Sigmoid colon (tissue), 7 donors: Measurements from ENCODE around the gene RILP. TPM values are rescaled to one million over a fixed set of nuclear protein-coding genes. Genes with fewer than 3 reads are reported as not detected.

ENCODE experiments used
- DNase-seq: peaks from one replicate; pipeline ENCODE4 v3.0.0-alpha.2; 2019
- H3K27ac ChIP-seq, 4 donors: fragments of 200-600 bp; sonication (generic); one replicate each; pipeline ENCODE4 v1.5.1; 2016 to 2019; ENCODE audit warnings: mild to moderate bottlenecking in 1 of 4
- H3K27me3 ChIP-seq, 3 donors: fragments of 200-600 bp; sonication (generic); one replicate each; pipeline ENCODE4 v1.5.1; 2019; ENCODE audit warnings: mild to moderate bottlenecking in 1 of 3
- H3K36me3 ChIP-seq, 4 donors: fragments of 200-600 bp; sonication (generic); one replicate each; pipeline ENCODE4 v1.5.1; 2016 to 2019
- H3K4me1 ChIP-seq, 4 donors: fragments of 200-600 bp; sonication (generic); one replicate each; pipeline ENCODE4 v1.5.1; 2017 to 2019
- H3K4me3 ChIP-seq, 4 donors: fragments of 200-600 bp; sonication (generic); one replicate each; pipeline ENCODE4 v1.5.1; 2017 to 2019; ENCODE audit warnings: mild to moderate bottlenecking in 2 of 4, moderate library complexity in 1 of 4
- H3K9me3 ChIP-seq, 4 donors: fragments of 200-600 bp in 3 of 4; sonication (generic) in 3 of 4; one replicate each; pipeline versions ENCODE4 v1.5.1 to v1.6.1; 2013 to 2019
- CTCF ChIP-seq, 4 experiments: fragments of 450-650 bp in 3 of 4; fragments of 200-600 bp in 1 of 4; IDR thresholded peaks; one replicate each; pipeline ENCODE4 v1.5.1; 2016 to 2019; ENCODE audit warnings: antibody characterized with exemption in 4 of 4, mild to moderate bottlenecking in 3 of 4, moderate library complexity in 2 of 4
- EP300 ChIP-seq, 4 donors: sonication (generic); formaldehyde crosslinking; IDR thresholded peaks; one replicate each; pipeline ENCODE4 v1.6.1; 2017; ENCODE audit warnings: antibody characterized with exemption in 4 of 4
- POLR2A ChIP-seq, 2 donors: fragments of 450-650 bp; IDR thresholded peaks; one replicate each; pipeline ENCODE4 v1.6.1; 2016; ENCODE audit warnings: antibody characterized with exemption in 2 of 2, mild to moderate bottlenecking in 2 of 2, moderate library complexity in 2 of 2
- POLR2AphosphoS5 ChIP-seq, 4 donors: sonication (generic); formaldehyde crosslinking; IDR thresholded peaks; one replicate each; pipeline ENCODE4 v1.6.1; 2017; ENCODE audit warnings: antibody characterized with exemption in 4 of 4
- WGBS, 2 donors: extraction: QIAGEN DNeasy Blood & Tissue Kit; methylation state at CpG; one replicate each; pipeline ENCODE4 v1.1.7; 2013; 5-methylcytosine and 5-hydroxymethylcytosine counted together
- intact Hi-C: fragments of 100-400 bp; cut with DNase I; formaldehyde crosslinking; loops from one replicate; pipeline ENCODE4 v1.15.1; 2023
- polyA plus RNA-seq, 3 donors: library from polyadenylated mRNA; stranded (reverse); fragments of 200-250 nt; gene quantifications; one replicate each; pipeline ENCODE4 v1.2.3, GENCODE V29; 2013
- total RNA-seq, 4 donors: library from RNA; depleted of rRNA; stranded (reverse); fragments of >200 nt; gene quantifications; one replicate each; pipeline ENCODE4 v1.1.0, GENCODE V29; 2016
- donor health status: healthy with polysubstance abuse.
- donor health status: Bipolar disorder and iron deficiency.
- donor health status: healthy.

The RILP gene
- total and polyA plus RNA-seq, 7 donors, result 13.6 to 40.5 (median 28.5) TPM

- intact Hi-C loops, result loop anchor here (5.0 kb wide), 1 partner anchor 377 kb away; no protein-coding TSS in a partner anchor
- Histone ChIP-seq H3K4me1 (peaks cover 0 to 42% (median 40%) of the 10 kb centered on the region in 4 donors), H3K36me3 (no peaks in the 10 kb centered on the region), H3K4me3 (peak overlapping the region in 3 of 4 donors; percentile 25 to 51 (median 34)), H3K27ac (peak overlapping the region; percentile 30 to 100 (median 61)), H3K9me3 (no peaks in the 10 kb centered on the region), H3K27me3 (peaks cover 0 to 3% (median 0%) of the 10 kb centered on the region in 3 donors)
- DNase-seq, result no peak
- TF ChIP-seq CTCF (IDR thresholded peaks at IDR 0.05) (no peak), POLR2A (IDR thresholded peaks at IDR 0.05) (no peak), POLR2AphosphoS5 (IDR thresholded peaks at IDR 0.05) (peak in 1 of 4 donors; percentile 16)
- 57 to 81% methylated on average over 15 of the region's 15 CpGs for WGBS, 2 donors
Observed at GRCh38 chr17:1644493-1645206, 5.0 kb downstream of the RILP start.

- Histone ChIP-seq H3K27me3 (peaks cover 0 to 3% (median 0%) of the 10 kb centered on the region in 3 donors), H3K9me3 (no peaks in the 10 kb centered on the region), H3K36me3 (no peaks in the 10 kb centered on the region), H3K27ac (peak overlapping the region in 3 of 4 donors; percentile 30 to 77 (median 40)), H3K4me3 (peak overlapping the region in 3 of 4 donors; percentile 41 to 53 (median 51)), H3K4me1 (peaks cover 0 to 41% (median 38%) of the 10 kb centered on the region in 4 donors)
- TF ChIP-seq CTCF (IDR thresholded peaks at IDR 0.05) (no peak), POLR2AphosphoS5 (IDR thresholded peaks at IDR 0.05) (no peak), EP300 (IDR thresholded peaks at IDR 0.05) (no peak), POLR2A (IDR thresholded peaks at IDR 0.05) (no peak)
- 22 to 32% methylated on average over 13 of the region's 13 CpGs for WGBS, 2 donors
- no peak for DNase-seq
- intact Hi-C loops, result no loop called here
Observed at GRCh38 chr17:1643999-1644492, 5.6 kb downstream of the RILP start.

GRCh38 chr17:1643293-1643998 is 6.2 kb downstream of the RILP start:
- peak overlapping the region in 3 of 4 donors; percentile 30 to 77 (median 40) for H3K27ac ChIP-seq
- no peak for DNase-seq
- intact Hi-C loops, result no loop called here
- TF ChIP-seq EP300 (IDR thresholded peaks at IDR 0.05), result no peak
- no peak for TF ChIP-seq POLR2A (IDR thresholded peaks at IDR 0.05)
- H3K36me3 ChIP-seq, result no peaks in the 10 kb centered on the region
- 1% methylated on average over 89 to 90 of the region's 90 CpGs for WGBS, 2 donors
- H3K4me1 ChIP-seq, result peaks cover 0 to 38% (median 36%) of the 10 kb centered on the region in 4 donors
- no peaks in the 10 kb centered on the region for H3K9me3 ChIP-seq
- H3K27me3 ChIP-seq, result peaks cover 0 to 3% (median 0%) of the 10 kb centered on the region in 3 donors
- peak overlapping the region in 3 of 4 donors; percentile 41 to 53 (median 51) for H3K4me3 ChIP-seq

GRCh38 chr17:1641065-1641403 is 8.6 kb downstream of the RILP start:
- H3K27me3 ChIP-seq, result peaks cover 0 to 3% (median 0%) of the 10 kb centered on the region in 3 donors

More at GRCh38 chr17:1641065-1641403, 8.6 kb downstream of the RILP start:
- intact Hi-C loops, result no loop called here
- DNase-seq, result no peak
- Histone ChIP-seq H3K36me3 (no peaks in the 10 kb centered on the region), H3K9me3 (no peaks in the 10 kb centered on the region), H3K27ac (no peak overlapping the region), H3K4me1 (peaks cover 0 to 17% (median 13%) of the 10 kb centered on the region in 4 donors), H3K4me3 (no peak overlapping the region)
- TF ChIP-seq EP300 (IDR thresholded peaks at IDR 0.05), result no peak
- TF ChIP-seq POLR2A (IDR thresholded peaks at IDR 0.05), result no peak
- no peak for TF ChIP-seq CTCF (IDR thresholded peaks at IDR 0.05)
- TF ChIP-seq POLR2AphosphoS5 (IDR thresholded peaks at IDR 0.05), result no peak
- 78 to 88% methylated on average over 12 of the region's 12 CpGs for WGBS, 2 donors
